ENCODE results near the gene ZNF503.

- no peak for TF ChIP-seq CTCF (IDR thresholded peaks at IDR 0.05)
- TF ChIP-seq POLR2A (IDR thresholded peaks at IDR 0.05), result no peak
Measured at GRCh38 chr10:75367901-75368300, 33.7 kb downstream of the ZNF503 start.

Data from uterus (tissue), 2 donors.